A549 (cell line): ENCODE measurements around the gene RCAN3. TPM values are rescaled to one million over a fixed set of nuclear protein-coding genes. Genes with fewer than 3 reads are reported as not detected.

Experiments
- ATAC-seq, 2 experiments: fragments of 200-7000 bp in 1 of 2; fragments of >200 bp in 1 of 2; cut with Nextera tagmentation in 1 of 2; cut with Tn5 transposase in 1 of 2; 3 replicates each; pipeline versions ENCODE4 v1.8.0 to v1.9.1; 2018 to 2020; ENCODE audit warnings: mild to moderate bottlenecking in 1 of 2, moderate library complexity in 1 of 2
- CTCF ChIA-PET: fragments of 300-600 bp; sonication (Branson Sonifier 250); formaldehyde crosslinking; extraction: SDS; loops from one replicate; lab custom pipeline; 2021; ENCODE audit warnings: antibody characterized with exemption, inconsistent platforms; lab: Yijun Ruan, JAX
- POLR2A ChIA-PET: fragments of 350-600 bp; formaldehyde crosslinking; extraction: SDS; loops from one replicate; lab custom pipeline; 2021; ENCODE audit warnings: antibody characterized with exemption, inconsistent platforms; lab: Yijun Ruan, JAX
- DNase-seq, 2 experiments: peaks; one replicate each; pipeline versions ENCODE4 v3.0.0 to v3.0.0-alpha.2; 2011 to 2016; ENCODE audit warnings: low read depth in 1 of 2, low spot score in 1 of 2
- FAIRE-seq: peaks from 2 replicates; lab custom pipeline; 2011; peaks lifted over from hg19 to GRCh38; lab: Jason Lieb, UNC
- H3K27ac ChIP-seq, 2 experiments: fragments of >200 bp; sonication (Bioruptor Twin); formaldehyde crosslinking; 3 replicates each; pipeline ENCODE4 v1.5.1; 2016 to 2017
- H3K4me1 ChIP-seq: fragments of >200 bp; sonication (Bioruptor Twin); formaldehyde crosslinking; 3 replicates; pipeline ENCODE4 v1.6.1; 2016
- H3K4me2 ChIP-seq: fragments of >200 bp; sonication (Bioruptor Twin); formaldehyde crosslinking; 3 replicates; pipeline ENCODE4 v1.6.1; 2016
- H3K4me3 ChIP-seq: fragments of >200 bp; sonication (Bioruptor Twin); formaldehyde crosslinking; 3 replicates; pipeline ENCODE4 v1.5.1; 2016
- H3K9me3 ChIP-seq: fragments of >200 bp; sonication (Bioruptor Twin); formaldehyde crosslinking; 3 replicates; pipeline ENCODE4 v1.6.1; 2016
- CBX2 ChIP-seq: fragments of 200-600 bp; sonication (generic); IDR thresholded peaks from 2 replicates; pipeline ENCODE4 v1.6.1; 2016; ENCODE audit warnings: low read depth, mild to moderate bottlenecking, borderline replicate concordance
- CEBPB ChIP-seq, 2 experiments: fragments of >200 bp in 1 of 2; sonication (Bioruptor Twin) in 1 of 2; formaldehyde crosslinking in 1 of 2; IDR thresholded peaks; 2 replicates each; pipeline ENCODE4 v1.6.1; 2012 to 2016
- CHD4 ChIP-seq: fragments of 200-600 bp; sonication (generic); IDR thresholded peaks from 2 replicates; pipeline ENCODE4 v1.6.1; 2016; ENCODE audit warnings: antibody characterized with exemption, mild to moderate bottlenecking, borderline replicate concordance
- EHF ChIP-seq: fragments of 250-450 bp; sonication (Bioruptor Pico); IDR thresholded peaks from 2 replicates; pipeline ENCODE4 v1.5.0; 2020; ENCODE audit warnings: mild to moderate bottlenecking
- FOXS1 ChIP-seq: fragments of 250-450 bp; sonication (Bioruptor Pico); IDR thresholded peaks from 2 replicates; pipeline ENCODE4 v1.5.0; 2020; ENCODE audit warnings: mild to moderate bottlenecking, moderate library complexity
- HDAC2 ChIP-seq: fragments of 200-600 bp; sonication (generic); IDR thresholded peaks from 2 replicates; pipeline ENCODE4 v1.6.1; 2016
- HOXA7 ChIP-seq: fragments of 250-450 bp; sonication (Bioruptor Pico); IDR thresholded peaks from 2 replicates; pipeline ENCODE4 v1.5.0; 2020; ENCODE audit warnings: mild to moderate bottlenecking, moderate library complexity
- HOXB13 ChIP-seq: fragments of 250-450 bp; sonication (Bioruptor Pico); IDR thresholded peaks from 2 replicates; pipeline ENCODE4 v1.5.0; 2020; ENCODE audit warnings: low read depth, mild to moderate bottlenecking, moderate library complexity
- HOXB5 ChIP-seq: fragments of 250-450 bp; sonication (Bioruptor Pico); IDR thresholded peaks from 2 replicates; pipeline ENCODE4 v1.5.0; 2020; ENCODE audit warnings: mild to moderate bottlenecking, moderate library complexity
- JUN ChIP-seq, 2 experiments: fragments of >200 bp; sonication (Bioruptor Twin); formaldehyde crosslinking; IDR thresholded peaks; 2 replicates in 1 of 2; 3 replicates in 1 of 2; pipeline ENCODE4 v1.6.1; 2016 to 2017
- KDM1A ChIP-seq: fragments of 200-600 bp; sonication (generic); IDR thresholded peaks from 2 replicates; pipeline ENCODE4 v1.6.1; 2016; ENCODE audit warnings: low read depth, mild to moderate bottlenecking
- NPAS2 ChIP-seq: fragments of 250-450 bp; sonication (Bioruptor Pico); IDR thresholded peaks from 2 replicates; pipeline ENCODE4 v1.8.0; 2022; ENCODE audit warnings: mild to moderate bottlenecking, moderate library complexity, borderline replicate concordance
- PHF8 ChIP-seq: fragments of 200-600 bp; sonication (generic); IDR thresholded peaks from 2 replicates; pipeline ENCODE4 v1.6.1; 2016; ENCODE audit warnings: low read depth, mild to moderate bottlenecking, antibody characterized with exemption, moderate library complexity, borderline replicate concordance
- POLR2A ChIP-seq: IDR thresholded peaks from 2 replicates; pipeline ENCODE4 v1.6.1; 2012; ENCODE audit warnings: mild to moderate bottlenecking, low read length
- RAD21 ChIP-seq, 2 experiments: fragments of >200 bp in 1 of 2; sonication (Bioruptor Twin) in 1 of 2; formaldehyde crosslinking in 1 of 2; IDR thresholded peaks in 1 of 2; conservative IDR thresholded peaks in 1 of 2; 2 replicates in 1 of 2; 3 replicates in 1 of 2; pipeline ENCODE4 v1.6.1; 2012 to 2018; ENCODE audit warnings: inconsistent platforms in 1 of 2
- RARB ChIP-seq: fragments of 250-450 bp; sonication (Bioruptor Pico); IDR thresholded peaks from 2 replicates; pipeline ENCODE4 v1.8.0; 2021; ENCODE audit warnings: mild to moderate bottlenecking, moderate library complexity
- SREBF2 ChIP-seq: fragments of 450-650 bp; IDR thresholded peaks from 2 replicates; pipeline ENCODE4 v1.6.1; 2014; ENCODE audit warnings: mild to moderate bottlenecking, moderate library complexity
- ZSCAN20 ChIP-seq: fragments of 250-450 bp; sonication (Bioruptor Pico); IDR thresholded peaks from 2 replicates; pipeline ENCODE4 v1.8.0; 2022; ENCODE audit warnings: mild to moderate bottlenecking, moderate library complexity
- WGBS: methylation state at CpG from one replicate; pipeline ENCODE4 v1.1.6; 2017; ENCODE audit errors: missing lambda C conversion rate; 5-methylcytosine and 5-hydroxymethylcytosine counted together
- polyA plus RNA-seq, 4 experiments: library from polyadenylated mRNA; depleted of rRNA in 3 of 4; stranded (reverse); fragments of >200 nt; fragmentation: RNase III in 1 of 4; extraction: RNeasy Plus Mini Kit Qiagen cat#74134 plus additional on column Dnase treatment in 1 of 4; gene quantifications; 2 replicates in 3 of 4; 3 replicates in 1 of 4; pipeline ENCODE4 v1.2.3, GENCODE V29; 2011 to 2017
- TF ChIP-seq, protein P1 (sequence below): fragments of 250-450 bp; sonication (Bioruptor Pico); IDR thresholded peaks from 2 replicates; pipeline ENCODE4 v1.5.0; 2021; ENCODE audit warnings: mild to moderate bottlenecking, moderate library complexity, borderline replicate concordance
- TF ChIP-seq, protein P2 (sequence below): IDR thresholded peaks from 2 replicates; pipeline ENCODE4 v1.6.1; 2012; ENCODE audit warnings: low read depth, borderline replicate concordance
- TF ChIP-seq, protein P3 (sequence below): fragments of >200 bp; sonication (Bioruptor Twin); formaldehyde crosslinking; IDR thresholded peaks from 3 replicates; pipeline ENCODE4 v1.6.1; 2016

RCAN3 gene
- polyA plus RNA-seq, 2 of the 4 experiments (the other 2 are of a cell fraction) = 7.4 to 14.6 TPM

DNA sequence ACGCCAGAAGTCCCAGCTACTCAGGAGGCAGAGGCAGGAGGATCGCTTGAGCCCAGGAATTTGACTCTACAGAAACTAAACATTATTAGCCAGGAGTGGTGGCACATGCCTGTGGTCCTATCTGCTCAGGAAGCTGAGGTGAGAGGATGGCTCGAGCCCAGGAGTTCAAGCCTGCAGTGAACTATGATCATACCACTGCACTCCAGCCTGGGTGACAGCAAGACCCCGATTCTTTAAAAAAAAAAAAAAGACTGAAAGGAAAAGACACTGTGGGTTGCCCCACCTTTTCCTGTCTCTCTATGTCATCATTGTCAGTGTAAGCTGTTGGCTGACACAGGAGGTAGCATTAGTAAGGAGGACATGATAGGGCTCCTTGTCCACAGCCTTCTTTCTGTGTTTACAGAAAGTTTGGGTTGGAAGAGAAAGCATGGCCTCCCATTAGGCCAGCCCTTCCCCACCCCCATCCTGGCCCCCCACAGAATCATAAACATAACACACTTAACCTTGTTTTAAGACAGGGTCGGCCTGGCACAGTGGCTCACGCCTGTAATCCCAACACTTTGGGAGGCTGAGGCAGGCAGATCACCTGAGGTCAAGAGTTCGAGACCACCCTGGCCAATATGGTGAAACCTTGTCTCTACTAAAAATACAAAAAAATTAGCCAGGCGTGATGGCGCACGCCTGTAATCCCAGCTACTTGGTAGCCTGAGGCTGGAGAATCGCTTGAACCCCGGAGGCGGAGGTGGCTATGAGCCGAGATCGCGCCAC lies 20.6 kb upstream of the RCAN3 start:
- Histone ChIP-seq H3K4me1 (0 out of 3 replicates have a peak, but pooled peaks cover 2% of the 10 kb centered on the region), H3K4me2 (no peak overlapping the region), H3K9me3 (no peaks in the 10 kb centered on the region), H3K4me3 (no peak overlapping the region), H3K27ac (no peak overlapping the region)
- CTCF ChIA-PET = interaction anchor here (0.6 to 1.0 kb wide), 2 partner anchors 50 to 280 kb away, joined by 3 to 4 read pairs; no protein-coding TSS in a partner anchor
- no peak for DNase-seq
- no peak for ATAC-seq
- POLR2A ChIA-PET = no interaction called here
- TF ChIP-seq CEBPB (IDR thresholded peaks at IDR 0.05) = no peak
- no peak for TF ChIP-seq JUN (IDR thresholded peaks at IDR 0.05)
- no peak for TF ChIP-seq EHF
- TF ChIP-seq NPAS2 (CRISPR knock-in tag) = no peak
- no peak for TF ChIP-seq HOXA7 (CRISPR knock-in tag)
- TF ChIP-seq RAD21 (conservative IDR thresholded peaks at IDR 0.05 in 1 of 2, IDR thresholded peaks at IDR 0.05 in 1 of 2) = no peak
- TF ChIP-seq RARB (CRISPR knock-in tag) = no peak
- TF ChIP-seq FOXS1 (CRISPR knock-in tag) = no peak
- no peak for TF ChIP-seq HOXB13 (CRISPR knock-in tag)
- no peak for TF ChIP-seq POLR2A
- no peak for TF ChIP-seq HOXB5 (CRISPR knock-in tag)
- no peak for TF ChIP-seq SREBF2
- TF ChIP-seq, protein P1, sequence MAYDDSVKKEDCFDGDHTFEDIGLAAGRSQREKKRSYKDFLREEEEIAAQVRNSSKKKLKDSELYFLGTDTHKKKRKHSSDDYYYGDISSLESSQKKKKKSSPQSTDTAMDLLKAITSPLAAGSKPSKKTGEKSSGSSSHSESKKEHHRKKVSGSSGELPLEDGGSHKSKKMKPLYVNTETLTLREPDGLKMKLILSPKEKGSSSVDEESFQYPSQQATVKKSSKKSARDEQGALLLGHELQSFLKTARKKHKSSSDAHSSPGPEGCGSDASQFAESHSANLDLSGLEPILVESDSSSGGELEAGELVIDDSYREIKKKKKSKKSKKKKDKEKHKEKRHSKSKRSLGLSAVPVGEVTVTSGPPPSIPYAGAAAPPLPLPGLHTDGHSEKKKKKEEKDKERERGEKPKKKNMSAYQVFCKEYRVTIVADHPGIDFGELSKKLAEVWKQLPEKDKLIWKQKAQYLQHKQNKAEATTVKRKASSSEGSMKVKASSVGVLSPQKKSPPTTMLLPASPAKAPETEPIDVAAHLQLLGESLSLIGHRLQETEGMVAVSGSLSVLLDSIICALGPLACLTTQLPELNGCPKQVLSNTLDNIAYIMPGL (CRISPR knock-in tag) = no peak
- no peak for TF ChIP-seq ZSCAN20 (CRISPR knock-in tag)
- TF ChIP-seq KDM1A = no peak
- TF ChIP-seq CHD4 = no peak
- TF ChIP-seq PHF8 = no peak
- TF ChIP-seq HDAC2 = no peak
- FAIRE-seq = no peak
- 88% methylated on average over 15 of the region's 16 CpGs for WGBS

DNA sequence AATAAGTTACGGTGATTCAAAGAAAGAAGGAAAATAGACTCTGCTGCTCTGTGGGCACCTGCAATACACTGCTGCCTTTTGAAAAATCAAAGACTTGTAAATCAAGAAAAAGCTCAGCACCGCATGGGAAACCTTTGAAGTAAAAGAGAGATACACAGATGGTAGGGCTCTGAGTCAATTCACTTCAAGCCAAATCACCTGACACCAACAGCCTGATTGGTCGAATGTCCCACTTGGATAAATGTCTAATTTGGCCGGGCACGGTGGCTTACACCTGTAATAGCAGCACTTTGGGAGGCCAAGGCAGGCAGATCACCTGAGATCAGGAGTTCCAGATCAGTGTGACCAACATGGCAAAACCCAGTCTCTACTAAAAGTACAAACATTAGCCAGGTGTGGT lies 19.2 kb upstream of the RCAN3 start:
- ChIA-PET POLR2A (no interaction called here), CTCF (no interaction called here)

More for the DNA sequence above, 19.2 kb upstream of the RCAN3 start:
- no peak overlapping the region for H3K4me2 ChIP-seq
- H3K9me3 ChIP-seq = no peaks in the 10 kb centered on the region
- no peak overlapping the region for H3K4me3 ChIP-seq
- DNase-seq (no peak), ATAC-seq (no peak), FAIRE-seq (no peak)
- H3K27ac ChIP-seq = no peak overlapping the region
- no peaks in the 10 kb centered on the region for H3K4me1 ChIP-seq
- 81% methylated on average over 5 of the region's 5 CpGs for WGBS
- TF ChIP-seq PHF8 = no peak
- no peak for TF ChIP-seq CBX2
- TF ChIP-seq, protein P2, sequence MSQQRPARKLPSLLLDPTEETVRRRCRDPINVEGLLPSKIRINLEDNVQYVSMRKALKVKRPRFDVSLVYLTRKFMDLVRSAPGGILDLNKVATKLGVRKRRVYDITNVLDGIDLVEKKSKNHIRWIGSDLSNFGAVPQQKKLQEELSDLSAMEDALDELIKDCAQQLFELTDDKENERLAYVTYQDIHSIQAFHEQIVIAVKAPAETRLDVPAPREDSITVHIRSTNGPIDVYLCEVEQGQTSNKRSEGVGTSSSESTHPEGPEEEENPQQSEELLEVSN = no peak
- TF ChIP-seq, protein P3, sequence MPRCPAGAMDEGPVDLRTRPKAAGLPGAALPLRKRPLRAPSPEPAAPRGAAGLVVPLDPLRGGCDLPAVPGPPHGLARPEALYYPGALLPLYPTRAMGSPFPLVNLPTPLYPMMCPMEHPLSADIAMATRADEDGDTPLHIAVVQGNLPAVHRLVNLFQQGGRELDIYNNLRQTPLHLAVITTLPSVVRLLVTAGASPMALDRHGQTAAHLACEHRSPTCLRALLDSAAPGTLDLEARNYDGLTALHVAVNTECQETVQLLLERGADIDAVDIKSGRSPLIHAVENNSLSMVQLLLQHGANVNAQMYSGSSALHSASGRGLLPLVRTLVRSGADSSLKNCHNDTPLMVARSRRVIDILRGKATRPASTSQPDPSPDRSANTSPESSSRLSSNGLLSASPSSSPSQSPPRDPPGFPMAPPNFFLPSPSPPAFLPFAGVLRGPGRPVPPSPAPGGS = no peak
